Activated naive CD8-positive, alpha-beta T cell treated with anti-CD3 and anti-CD28 coated beads, Interleukin-2, amount 50 U/mL, for 24 hours (primary cell): ENCODE results near the gene HLA-DOA.

Experiments
- ATAC-seq: fragments of 150-1000 bp; cut with Tn5 transposase; one replicate; pipeline ENCODE4 v1.10.0; 2021
- DNase-seq: peaks from one replicate; pipeline ENCODE4 v3.0.0; 2021
- H3K27ac Mint-ChIP-seq: one replicate; pipeline ENCODE4 v1.8.0; 2021; ENCODE audit warnings: mild to moderate bottlenecking, mixed read lengths
- H3K27me3 Mint-ChIP-seq: one replicate; pipeline ENCODE4 v1.8.0; 2021; ENCODE audit warnings: mixed read lengths
- H3K36me3 Mint-ChIP-seq: one replicate; pipeline ENCODE4 v1.8.0; 2021; ENCODE audit warnings: low read depth, mixed read lengths
- H3K4me1 Mint-ChIP-seq: one replicate; pipeline ENCODE4 v1.8.0; 2021; ENCODE audit warnings: mixed read lengths
- H3K4me3 Mint-ChIP-seq: one replicate; pipeline ENCODE4 v1.8.0; 2021; ENCODE audit warnings: mild to moderate bottlenecking, moderate library complexity, mixed read lengths
- H3K9me3 Mint-ChIP-seq: one replicate; pipeline ENCODE4 v1.8.0; 2021; ENCODE audit warnings: mixed read lengths

The HLA-DOA gene

GRCh38 chr6:33000055-33000454 lies 9.3 kb downstream of the HLA-DOA start:
- Mint-ChIP-seq H3K9me3 (no peaks in the 10 kb centered on the region), H3K4me3 (no peak overlapping the region), H3K27me3 (peaks cover 4% of the 10 kb centered on the region), H3K27ac (no peak overlapping the region), H3K4me1 (peaks cover 8% of the 10 kb centered on the region), H3K36me3 (no peaks in the 10 kb centered on the region)
- ATAC-seq (peak; percentile 82), DNase-seq (no peak)

DNA sequence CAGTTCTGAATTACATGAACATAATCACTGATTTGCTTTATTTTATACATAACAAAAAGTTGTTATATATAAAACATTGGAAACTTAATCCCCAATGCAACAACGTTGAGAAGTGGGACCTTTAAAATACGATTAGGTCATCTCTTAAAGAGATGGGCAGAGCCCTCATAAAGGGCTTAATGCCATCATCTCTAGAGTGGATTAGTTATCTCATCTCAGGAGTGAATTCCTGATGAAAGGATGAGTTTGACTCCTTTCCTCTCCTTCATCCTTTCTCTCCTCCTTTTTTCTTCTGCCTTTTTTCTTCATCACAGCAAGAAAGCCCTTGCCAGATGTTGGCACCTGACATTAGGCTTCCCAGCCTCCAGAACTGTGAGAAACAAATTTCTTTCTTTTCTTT lies 13.9 kb downstream of the HLA-DOA start:
- no peaks in the 10 kb centered on the region for H3K9me3 Mint-ChIP-seq
- H3K27ac Mint-ChIP-seq: no peak overlapping the region
- no peak for ATAC-seq
- no peak overlapping the region for H3K4me3 Mint-ChIP-seq
- H3K4me1 Mint-ChIP-seq: peaks cover 7% of the 10 kb centered on the region
- no peaks in the 10 kb centered on the region for H3K36me3 Mint-ChIP-seq
- peaks cover 6% of the 10 kb centered on the region for H3K27me3 Mint-ChIP-seq
- DNase-seq: no peak

- Mint-ChIP-seq H3K4me1 (peaks cover 4% of the 10 kb centered on the region), H3K27ac (no peak overlapping the region), H3K36me3 (no peaks in the 10 kb centered on the region), H3K27me3 (peaks cover 6% of the 10 kb centered on the region), H3K9me3 (no peaks in the 10 kb centered on the region), H3K4me3 (no peak overlapping the region)
- ATAC-seq: no peak
- no peak for DNase-seq
Observed at GRCh38 chr6:32993363-32993973, 15.9 kb downstream of the HLA-DOA start.

DNA sequence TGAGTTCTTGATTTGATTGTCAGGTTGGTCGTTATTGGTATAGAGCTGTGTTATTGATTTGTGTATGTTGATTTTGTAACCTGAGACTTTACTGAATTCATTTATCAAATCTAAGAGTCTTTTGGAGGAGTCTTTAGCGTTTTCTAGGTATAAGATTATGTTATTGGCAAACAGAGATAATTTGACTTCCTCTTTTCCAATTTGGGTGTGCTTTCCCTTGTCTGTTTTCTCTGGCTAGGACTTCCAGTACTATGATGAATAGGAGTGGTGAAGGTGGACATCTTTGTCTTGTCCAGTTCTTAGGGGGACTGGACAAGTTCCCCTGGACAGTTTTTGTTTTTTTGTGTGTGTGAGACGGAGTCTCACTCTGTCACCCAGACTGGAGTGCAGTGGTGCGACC lies 17.4 kb downstream of the HLA-DOA start:
- no peak overlapping the region for H3K27ac Mint-ChIP-seq
- peaks cover 8% of the 10 kb centered on the region for H3K4me1 Mint-ChIP-seq
- no peaks in the 10 kb centered on the region for H3K36me3 Mint-ChIP-seq
- peaks cover 3% of the 10 kb centered on the region for H3K27me3 Mint-ChIP-seq
- no peak overlapping the region for H3K4me3 Mint-ChIP-seq
- DNase-seq: no peak
- no peak for ATAC-seq
- no peaks in the 10 kb centered on the region for H3K9me3 Mint-ChIP-seq

GRCh38 chr6:32989368-32989767 lies 20.0 kb downstream of the HLA-DOA start:
- ATAC-seq (peak; percentile 40), DNase-seq (no peak)
- Mint-ChIP-seq H3K9me3 (no peaks in the 10 kb centered on the region), H3K4me3 (no peak overlapping the region), H3K36me3 (no peaks in the 10 kb centered on the region), H3K27me3 (peaks cover 2% of the 10 kb centered on the region), H3K4me1 (peaks cover 15% of the 10 kb centered on the region), H3K27ac (no peak overlapping the region)

DNA sequence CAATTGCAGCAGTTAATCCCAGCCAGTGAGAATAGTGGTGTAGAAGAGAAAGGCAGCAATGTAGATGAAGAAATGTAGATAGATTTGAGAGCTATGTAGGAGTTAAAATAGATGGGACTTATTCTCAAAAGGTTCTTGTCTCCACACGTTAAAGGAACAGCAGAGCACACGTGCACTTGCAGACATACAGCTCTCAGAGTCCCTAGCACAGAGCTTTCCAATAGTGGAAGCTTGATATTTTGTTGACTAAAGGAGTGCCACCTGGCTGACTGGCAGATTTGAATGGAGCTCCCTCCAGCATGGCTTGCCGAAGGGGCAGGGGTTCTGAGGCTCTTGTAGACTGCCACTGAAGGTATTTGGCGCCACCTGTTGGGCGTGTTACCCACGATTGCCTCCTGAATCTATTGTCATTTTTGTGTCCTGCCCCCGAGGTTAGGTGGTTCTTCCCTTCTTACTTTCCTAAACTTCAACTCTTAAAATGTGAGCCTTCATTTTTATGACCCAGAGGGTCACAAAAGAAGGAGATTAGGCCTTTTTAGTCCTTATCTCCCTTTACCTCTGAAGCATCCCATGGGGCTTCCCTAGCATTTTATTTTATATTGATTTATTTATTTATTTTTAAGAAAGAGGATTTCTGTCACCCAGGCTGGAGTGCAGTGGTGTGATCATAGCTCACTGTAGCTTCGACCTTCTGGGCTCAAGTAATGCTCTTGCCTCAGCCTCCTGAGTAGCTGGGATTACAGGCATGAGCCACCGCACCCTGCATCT lies 24.6 kb downstream of the HLA-DOA start:
- H3K27me3 Mint-ChIP-seq: no peaks in the 10 kb centered on the region
- H3K36me3 Mint-ChIP-seq: peaks cover 22% of the 10 kb centered on the region
- H3K4me3 Mint-ChIP-seq: no peak overlapping the region
- peak overlapping the region; percentile 66 for H3K27ac Mint-ChIP-seq
- no peaks in the 10 kb centered on the region for H3K9me3 Mint-ChIP-seq
- ATAC-seq (peak; percentile 87), DNase-seq (peak; percentile 91)
- peaks cover 34% of the 10 kb centered on the region for H3K4me1 Mint-ChIP-seq

GRCh38 chr6:32983964-32984621 lies 25.3 kb downstream of the HLA-DOA start:
- DNase-seq (no peak), ATAC-seq (peak; percentile 25)
- Mint-ChIP-seq H3K36me3 (peaks cover 29% of the 10 kb centered on the region), H3K27ac (peak overlapping the region; percentile 66), H3K4me3 (no peak overlapping the region), H3K4me1 (peaks cover 33% of the 10 kb centered on the region), H3K27me3 (no peaks in the 10 kb centered on the region), H3K9me3 (no peaks in the 10 kb centered on the region)

GRCh38 chr6:32983493-32983848 lies 25.9 kb downstream of the HLA-DOA start:
- no peaks in the 10 kb centered on the region for H3K27me3 Mint-ChIP-seq

GRCh38 chr6:32982702-32983492 lies 26.5 kb downstream of the HLA-DOA start:
- Mint-ChIP-seq H3K4me1 (peaks cover 39% of the 10 kb centered on the region), H3K36me3 (peaks cover 41% of the 10 kb centered on the region), H3K27me3 (no peaks in the 10 kb centered on the region), H3K4me3 (no peak overlapping the region), H3K27ac (peak overlapping the region; percentile 40), H3K9me3 (no peaks in the 10 kb centered on the region)
- no peak for DNase-seq
- no peak for ATAC-seq

More at GRCh38 chr6:32983493-32983848, 25.9 kb downstream of the HLA-DOA start:
- Mint-ChIP-seq H3K4me3 (no peak overlapping the region), H3K4me1 (peaks cover 37% of the 10 kb centered on the region), H3K27ac (peak overlapping the region; percentile 37), H3K9me3 (no peaks in the 10 kb centered on the region), H3K36me3 (peaks cover 35% of the 10 kb centered on the region)
- DNase-seq (no peak), ATAC-seq (no peak)

DNA sequence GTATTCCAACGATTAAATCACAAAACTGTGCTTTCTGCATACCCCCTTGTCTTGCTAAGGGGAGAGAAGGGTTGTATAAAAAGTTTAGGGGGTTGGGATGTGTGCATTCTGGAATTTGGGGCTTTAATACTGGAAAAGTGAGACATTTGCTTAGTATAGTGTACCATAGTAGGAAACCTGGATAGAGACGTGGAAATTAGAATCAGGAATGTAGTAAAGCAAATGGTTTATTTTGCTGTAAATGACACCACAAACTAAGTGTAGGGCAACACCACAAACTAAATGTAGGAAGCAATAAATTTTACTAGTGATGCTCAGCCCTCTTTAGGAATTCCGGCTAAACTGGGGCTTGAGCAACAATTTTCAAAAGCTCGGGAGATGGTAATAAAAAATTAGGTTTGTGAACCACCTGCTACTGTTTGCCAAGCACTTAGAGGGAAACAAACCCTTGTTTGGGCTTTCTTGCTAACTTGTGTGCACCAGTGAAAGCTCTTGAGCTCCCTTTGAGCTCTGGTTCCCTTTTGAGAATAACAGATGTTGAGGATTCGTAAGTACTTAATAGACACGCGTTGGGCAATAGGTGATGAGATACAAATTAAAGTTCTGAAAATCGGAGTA lies 27.2 kb downstream of the HLA-DOA start:
- Mint-ChIP-seq H3K9me3 (no peaks in the 10 kb centered on the region), H3K4me1 (peaks cover 46% of the 10 kb centered on the region), H3K36me3 (peaks cover 48% of the 10 kb centered on the region), H3K27me3 (no peaks in the 10 kb centered on the region), H3K27ac (peak overlapping the region; percentile 40), H3K4me3 (no peak overlapping the region)
- DNase-seq (no peak), ATAC-seq (no peak)

- no peaks in the 10 kb centered on the region for H3K27me3 Mint-ChIP-seq
- peaks cover 64% of the 10 kb centered on the region for H3K36me3 Mint-ChIP-seq
- peaks cover 62% of the 10 kb centered on the region for H3K4me1 Mint-ChIP-seq
- no peak overlapping the region for H3K4me3 Mint-ChIP-seq
- peak overlapping the region; percentile 54 for H3K27ac Mint-ChIP-seq
- DNase-seq (no peak), ATAC-seq (no peak)
- no peaks in the 10 kb centered on the region for H3K9me3 Mint-ChIP-seq
Observed at GRCh38 chr6:32980488-32981038, 28.8 kb downstream of the HLA-DOA start.

- H3K4me1 Mint-ChIP-seq: peaks cover 66% of the 10 kb centered on the region
- H3K27me3 Mint-ChIP-seq: no peaks in the 10 kb centered on the region
- H3K27ac Mint-ChIP-seq: peak overlapping the region; percentile 41
Observed at GRCh38 chr6:32979720-32980487, 29.5 kb downstream of the HLA-DOA start.

DNA sequence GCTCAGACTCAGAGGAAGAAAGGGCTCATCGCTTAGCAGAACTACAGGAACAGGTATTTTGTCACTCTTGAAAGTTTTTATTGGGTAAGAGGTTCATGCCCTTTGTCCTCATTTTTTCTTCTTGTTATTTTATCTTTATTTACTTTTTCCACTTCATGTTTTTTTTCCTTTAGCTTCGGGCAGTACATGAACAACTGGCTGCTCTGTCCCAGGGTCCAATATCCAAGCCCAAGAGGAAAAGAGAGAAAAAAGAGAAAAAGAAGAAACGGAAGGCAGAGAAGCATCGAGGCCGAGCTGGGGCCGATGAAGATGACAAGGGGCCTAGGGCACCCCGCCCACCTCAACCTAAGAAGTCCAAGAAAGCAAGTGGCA lies 31.5 kb downstream of the HLA-DOA start:
- Mint-ChIP-seq H3K27me3 (no peaks in the 10 kb centered on the region), H3K4me3 (peak overlapping the region; percentile 53), H3K9me3 (no peaks in the 10 kb centered on the region), H3K36me3 (peaks cover 91% of the 10 kb centered on the region), H3K27ac (peak overlapping the region; percentile 76), H3K4me1 (peaks cover 55% of the 10 kb centered on the region)
- ATAC-seq (no peak), DNase-seq (no peak)

More at GRCh38 chr6:32979720-32980487, 29.5 kb downstream of the HLA-DOA start:
- DNase-seq (no peak), ATAC-seq (no peak)
- H3K36me3 Mint-ChIP-seq: peaks cover 71% of the 10 kb centered on the region
- H3K9me3 Mint-ChIP-seq: no peaks in the 10 kb centered on the region
- no peak overlapping the region for H3K4me3 Mint-ChIP-seq
